GM19099 (cell line): ENCODE data around the gene ATP13A5.

ENCODE experiments used
- POLR2A ChIP-seq: IDR thresholded peaks from 3 replicates; pipeline ENCODE4 v1.6.1; 2011; ENCODE audit warnings: low read depth; ENCODE audit not compliant: insufficient read length; ENCODE audit errors: extremely low read depth

ATP13A5 gene

DNA sequence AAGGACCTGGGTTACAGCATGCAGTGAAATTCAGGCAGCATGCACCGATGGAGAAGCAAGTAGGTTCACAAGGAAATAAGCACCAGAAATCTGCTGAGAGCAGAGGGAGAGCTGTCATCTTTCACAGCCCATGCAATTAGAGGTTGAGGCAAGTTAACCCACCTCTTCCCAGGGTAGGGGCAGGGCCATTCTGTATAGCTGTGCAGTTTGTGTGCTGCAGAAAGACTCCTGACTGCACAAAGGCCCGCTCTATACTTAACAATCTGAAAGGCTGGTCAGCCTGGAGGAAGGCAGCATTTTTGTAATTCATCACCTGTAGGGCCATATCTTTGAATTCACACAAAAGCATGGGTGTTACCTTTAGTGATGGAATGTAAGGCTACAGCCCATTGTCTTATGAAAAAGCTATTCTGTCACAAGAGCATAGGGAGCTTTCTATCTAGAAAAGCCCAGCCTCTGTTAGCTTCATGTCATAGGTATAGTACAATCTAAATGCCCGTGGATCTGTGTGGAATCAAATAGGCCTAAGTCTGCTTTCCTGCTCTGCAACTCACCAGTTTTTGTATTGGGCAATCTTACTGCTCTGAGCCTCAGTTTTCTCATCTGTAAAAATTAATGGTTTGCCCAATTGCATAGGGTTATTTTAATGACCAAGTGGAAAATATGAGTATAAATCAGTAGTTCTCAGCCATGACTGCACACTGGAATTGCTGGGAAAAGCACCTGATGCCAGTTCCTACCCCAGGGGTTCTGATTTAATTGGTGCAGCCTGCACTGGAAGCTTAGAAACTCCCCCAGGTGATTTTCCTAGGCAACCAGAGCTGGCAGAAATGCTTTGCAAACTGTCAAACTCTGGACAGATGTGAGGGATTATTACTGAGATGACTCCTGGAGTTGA is 65.2 kb downstream of the ATP13A5 start:
- no peak for TF ChIP-seq POLR2A

DNA sequence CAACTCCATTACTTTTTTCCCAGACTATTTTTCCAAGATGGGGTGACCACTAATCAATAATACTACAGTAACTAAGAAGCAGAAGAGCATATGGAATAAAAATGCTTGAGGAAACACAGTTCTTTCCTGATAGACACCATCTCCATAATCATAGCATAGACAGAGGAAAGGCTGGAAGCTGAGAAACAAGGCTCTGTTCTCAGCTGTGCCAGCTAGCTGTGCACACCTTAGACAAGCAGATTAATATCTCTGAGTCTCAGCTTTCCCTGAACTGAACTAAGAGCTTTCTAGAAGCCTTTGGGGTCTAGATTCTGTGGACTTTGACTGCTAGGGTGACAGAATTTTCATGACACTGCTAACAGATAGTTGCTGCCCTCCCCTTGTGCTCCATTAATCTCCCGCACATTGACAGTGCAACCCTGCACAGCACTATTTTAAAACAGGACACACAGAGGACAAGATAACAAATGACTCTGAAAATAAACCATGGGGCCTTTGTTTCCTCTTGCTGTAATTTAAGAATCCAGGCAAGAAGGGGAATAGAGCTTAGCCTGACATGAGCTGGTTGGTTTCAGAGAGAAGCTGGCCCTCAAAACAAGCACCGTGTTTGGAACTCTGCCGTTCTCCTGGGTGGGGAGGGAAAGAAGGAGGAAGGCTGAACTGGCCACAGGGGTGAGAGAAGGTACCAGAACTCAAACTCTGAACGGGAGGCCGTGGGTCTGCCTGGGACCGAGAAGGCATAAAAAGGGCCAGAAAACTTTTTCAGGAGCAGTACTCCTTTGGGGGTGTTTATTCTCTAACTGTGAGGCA is 67.4 kb downstream of the ATP13A5 start:
- no peak for TF ChIP-seq POLR2A

DNA sequence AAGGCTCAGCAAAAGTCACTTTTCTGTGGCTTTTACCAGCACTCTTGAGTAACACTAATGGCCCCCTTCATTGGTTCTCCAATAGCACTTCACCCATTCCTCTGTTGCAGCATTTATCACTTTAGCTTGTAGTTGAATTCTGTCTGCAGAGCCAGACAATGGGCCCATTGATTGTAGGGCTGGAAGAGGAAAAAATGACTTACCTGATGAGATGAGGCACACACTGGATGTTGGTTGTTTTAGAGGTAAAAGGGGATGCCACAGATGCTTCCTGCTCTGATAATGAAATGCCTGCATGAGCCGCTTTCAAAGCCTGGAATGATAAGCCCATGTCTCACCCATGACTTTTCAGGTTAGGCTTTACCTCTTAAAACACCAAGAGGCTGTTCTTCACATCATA is 73.2 kb downstream of the ATP13A5 start:
- TF ChIP-seq POLR2A = no peak

DNA sequence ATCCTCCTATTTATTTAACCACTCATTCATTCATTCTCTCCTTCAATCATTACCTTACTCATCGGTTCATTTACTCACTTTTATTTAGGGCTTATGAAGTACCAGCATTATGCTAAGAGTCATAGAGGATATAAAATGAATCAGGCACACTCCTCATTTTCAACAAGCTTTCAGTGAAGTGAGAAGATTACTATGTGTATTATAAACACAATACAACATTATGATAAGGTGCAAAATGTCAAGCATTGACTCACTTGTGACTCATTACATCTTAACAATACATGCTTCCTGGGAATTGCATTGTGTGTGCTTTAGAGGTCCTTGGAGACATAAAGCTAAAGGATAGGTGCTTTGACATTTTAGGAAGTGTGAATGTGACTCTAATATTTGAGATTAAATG is 77.1 kb downstream of the ATP13A5 start:
- no peak for TF ChIP-seq POLR2A

DNA sequence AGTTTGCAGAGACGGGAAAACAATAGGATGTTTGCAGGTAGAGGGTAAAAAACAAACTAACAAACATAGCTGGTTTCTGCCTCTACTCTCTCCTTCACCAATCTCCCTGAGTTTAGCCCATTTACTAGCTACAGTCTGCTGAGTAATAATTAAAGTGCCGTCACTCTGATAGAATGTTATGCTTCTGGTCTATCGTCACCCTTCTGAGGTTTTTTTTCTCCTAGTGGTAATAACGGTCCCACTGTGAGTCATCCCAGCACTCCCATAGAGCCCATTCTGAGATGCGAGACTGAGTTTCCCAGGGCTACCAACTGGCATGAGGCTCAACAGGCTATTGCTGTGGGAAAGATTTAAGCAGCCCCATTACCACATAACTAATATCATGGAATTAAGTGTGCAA is 81.1 kb downstream of the ATP13A5 start:
- no peak for TF ChIP-seq POLR2A

DNA sequence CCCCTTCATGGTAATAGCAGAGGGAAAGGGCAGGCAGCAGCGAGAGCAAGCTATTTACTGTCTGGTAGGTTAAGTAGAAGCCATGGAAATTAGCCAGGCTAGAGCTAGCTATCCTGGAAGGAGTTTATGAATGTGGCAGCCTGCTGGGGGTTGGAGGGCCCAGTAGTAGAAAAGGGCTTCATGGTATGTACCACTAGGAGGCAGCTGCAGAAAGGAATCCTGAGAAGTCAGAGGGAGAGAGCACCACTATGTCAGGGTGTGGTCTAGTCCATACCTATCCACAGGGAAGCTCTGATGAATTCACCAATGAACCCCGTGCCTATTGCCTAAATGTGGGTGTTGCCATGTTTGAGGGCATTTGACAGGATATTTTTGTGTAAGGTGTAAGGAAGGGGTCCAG is 82.6 kb downstream of the ATP13A5 start:
- TF ChIP-seq POLR2A = no peak

DNA sequence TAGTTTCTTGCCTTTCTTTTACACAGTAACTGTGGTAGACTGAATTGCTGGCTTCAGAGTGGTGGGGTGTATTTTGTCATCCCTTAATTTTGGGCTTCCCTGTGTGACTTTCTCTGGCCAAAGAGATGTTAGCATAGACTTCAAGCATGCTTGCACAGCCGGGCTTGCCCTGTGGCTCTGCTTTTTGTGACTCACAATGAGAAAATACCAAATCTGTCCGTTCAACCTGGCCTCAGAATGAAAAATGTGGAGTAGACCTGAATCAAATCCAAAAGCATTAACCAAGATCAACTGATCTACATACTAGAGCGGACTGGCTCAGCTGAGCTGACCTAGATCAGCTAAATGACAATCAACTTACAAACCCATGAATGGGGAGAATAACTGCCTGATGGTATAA is 86.2 kb downstream of the ATP13A5 start:
- TF ChIP-seq POLR2A = no peak

DNA sequence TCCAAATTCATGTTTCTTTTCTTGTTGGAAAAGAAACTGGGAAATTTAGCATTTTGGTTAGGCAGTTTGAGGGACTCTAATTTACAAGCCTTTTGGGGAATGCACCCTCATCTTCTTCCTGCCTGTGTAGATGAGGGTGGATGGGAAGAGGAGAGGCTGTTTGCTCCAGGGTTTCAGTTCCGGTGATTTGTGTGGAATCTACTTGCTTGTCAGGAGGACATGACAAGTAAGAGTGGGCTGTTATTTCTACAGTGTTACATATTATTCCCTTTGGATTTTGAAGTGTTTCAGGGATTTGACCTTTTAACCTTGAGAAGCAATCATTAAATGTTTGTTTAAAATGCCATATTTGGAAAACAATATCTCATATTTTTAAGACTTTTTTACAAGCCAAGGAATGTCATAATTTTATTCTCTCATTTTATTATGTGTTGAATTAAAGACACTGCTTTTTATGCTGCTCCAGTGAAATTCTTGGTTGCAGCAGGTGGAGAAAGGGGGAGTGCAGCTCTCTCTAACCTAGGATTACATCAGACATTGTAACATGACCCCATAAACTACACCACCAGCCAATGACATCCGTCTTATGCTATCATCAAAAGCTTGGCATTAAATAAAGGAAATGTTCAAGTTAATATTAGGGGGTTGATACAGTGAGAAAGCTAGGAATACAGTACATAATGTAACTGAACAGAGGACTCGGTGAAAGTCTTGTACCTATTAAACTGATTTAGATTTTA is 107.3 kb downstream of the ATP13A5 start:
- TF ChIP-seq POLR2A = no peak

DNA sequence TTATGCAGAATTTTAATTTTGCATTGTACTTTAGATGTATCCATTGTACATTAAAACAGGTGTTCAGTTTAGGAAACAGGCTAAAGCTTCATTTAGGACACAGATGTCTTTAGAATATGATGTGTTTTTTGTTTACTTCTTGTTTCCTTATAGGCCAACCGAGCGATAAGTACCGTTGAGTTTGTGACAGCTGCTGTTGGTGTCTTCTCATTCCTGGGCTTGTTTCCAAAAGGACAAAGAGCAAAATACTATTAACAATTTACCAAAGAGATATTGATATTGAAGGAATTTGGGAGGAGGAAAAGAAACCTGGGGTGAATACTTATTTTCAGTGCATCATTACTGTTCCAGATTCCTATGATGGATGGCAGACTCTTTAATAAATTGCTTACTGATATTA is 108.1 kb downstream of the ATP13A5 start:
- no peak for TF ChIP-seq POLR2A

DNA sequence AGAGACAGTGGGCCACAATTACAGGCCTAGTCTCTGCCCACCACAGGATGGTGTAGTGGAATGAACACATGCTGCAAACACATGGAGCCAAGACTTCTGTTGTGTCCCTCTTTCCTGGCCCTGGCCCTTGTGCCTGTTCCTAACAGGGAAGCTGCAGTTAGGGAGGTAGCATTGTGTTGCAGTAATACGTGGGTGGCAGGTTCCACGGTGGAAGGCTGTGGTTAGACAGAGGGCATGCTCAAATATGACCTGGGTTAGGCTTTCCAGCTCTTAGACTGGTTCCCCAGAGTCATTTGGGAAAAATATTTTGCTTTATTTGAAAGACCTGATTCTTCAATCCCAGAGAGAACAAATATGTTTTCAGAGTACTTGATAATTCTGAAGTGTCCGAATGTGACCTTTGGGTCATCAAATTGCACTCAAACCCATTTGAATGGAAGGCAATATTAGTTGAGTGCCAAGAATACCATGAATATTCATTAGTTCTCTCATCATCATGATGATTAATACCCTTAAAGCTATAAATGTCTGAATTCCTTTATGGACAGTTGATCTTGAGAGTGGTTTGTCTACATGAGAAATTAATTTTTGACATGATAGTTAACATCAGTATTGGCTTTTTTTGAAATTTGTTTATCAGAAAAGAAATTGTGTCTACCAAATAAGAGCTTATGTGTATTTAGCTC is 109.1 kb downstream of the ATP13A5 start:
- TF ChIP-seq POLR2A = no peak

DNA sequence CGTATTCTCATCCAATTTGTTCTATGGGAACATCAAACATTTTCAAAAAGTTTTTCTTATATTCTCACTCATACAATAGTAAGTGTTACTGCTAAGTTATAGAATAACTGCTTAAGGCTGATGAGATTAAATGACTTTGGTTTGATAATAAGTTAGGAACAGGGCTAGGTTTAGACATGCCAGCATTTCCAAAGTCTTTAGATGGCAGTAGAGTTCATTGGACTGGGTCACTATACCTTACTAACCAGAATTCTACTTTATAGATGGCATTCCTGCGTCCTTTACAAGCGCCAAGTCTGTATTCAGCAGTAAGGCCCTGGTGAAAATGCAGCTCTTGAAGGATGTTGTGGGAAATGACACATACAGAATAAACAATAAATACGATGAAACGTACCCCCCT is 115.8 kb downstream of the ATP13A5 start:
- TF ChIP-seq POLR2A = no peak

DNA sequence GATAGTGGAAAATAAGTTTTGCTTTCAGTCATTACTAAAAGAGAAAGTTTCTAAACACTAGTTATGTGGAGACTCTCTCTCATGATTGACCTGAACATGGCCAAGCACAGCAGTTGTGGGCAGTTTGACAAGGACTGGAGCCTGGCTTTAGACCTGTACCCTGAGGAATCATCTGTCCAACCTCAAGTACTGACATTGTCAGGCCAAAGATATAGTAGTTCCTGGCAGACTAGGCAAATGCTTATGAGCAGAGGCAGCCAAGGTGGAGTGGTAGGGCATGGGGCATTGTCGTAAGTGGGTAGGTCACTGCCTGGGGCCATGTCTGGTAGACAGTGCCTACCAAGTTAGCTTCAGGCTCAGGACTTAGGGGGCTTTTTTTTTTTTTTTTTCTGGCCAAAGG is 116.6 kb downstream of the ATP13A5 start:
- TF ChIP-seq POLR2A = no peak

DNA sequence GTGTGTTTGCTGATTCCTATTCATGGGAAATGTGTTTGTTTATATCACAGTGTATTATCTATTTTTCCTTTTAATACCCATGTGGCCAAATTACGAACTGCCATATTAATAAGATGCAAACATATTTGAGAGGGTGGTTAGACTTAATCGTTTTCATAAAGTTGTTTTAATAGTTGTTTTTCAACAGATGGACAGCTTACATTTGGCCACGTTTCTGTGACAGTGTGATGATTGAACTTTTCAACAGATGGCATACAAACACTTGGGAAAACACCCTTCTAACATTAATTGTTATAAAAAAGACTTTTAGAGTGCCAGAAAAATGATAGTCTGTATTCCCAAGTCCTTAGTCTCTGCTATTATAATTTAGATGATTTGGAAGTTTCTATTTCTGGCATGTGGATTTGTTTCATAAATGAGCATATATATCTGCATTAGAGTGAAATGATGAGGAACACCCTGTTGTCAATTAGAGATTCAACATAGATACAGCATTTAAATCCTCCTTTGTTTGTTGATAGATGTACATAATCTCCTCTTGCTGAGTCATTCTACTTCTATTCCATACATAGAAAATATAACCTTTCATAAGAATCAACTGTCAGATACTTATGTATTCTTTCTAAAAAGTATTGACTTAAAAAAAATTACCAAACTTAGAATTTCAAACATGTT is 124.4 kb downstream of the ATP13A5 start:
- no peak for TF ChIP-seq POLR2A

DNA sequence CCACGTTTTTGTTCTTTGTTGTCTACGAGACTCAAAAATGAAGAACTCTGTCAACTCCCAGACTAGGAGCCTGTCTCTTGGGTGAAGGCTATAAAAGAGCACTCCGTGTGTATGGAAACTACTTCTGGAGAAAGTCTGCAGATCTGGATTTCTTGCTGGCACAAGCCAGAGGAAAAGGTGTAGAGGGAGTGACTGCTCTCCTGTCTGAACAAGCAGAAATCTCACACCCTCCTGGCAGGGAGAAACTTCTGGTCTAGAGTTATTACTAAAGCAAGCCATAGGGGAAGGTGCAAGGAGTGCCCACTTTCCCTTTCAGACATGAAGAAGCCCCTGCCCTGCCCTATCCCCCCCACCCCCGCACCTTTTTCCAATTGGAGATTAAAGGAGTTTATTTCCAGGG is 128.1 kb downstream of the ATP13A5 start:
- TF ChIP-seq POLR2A = no peak
